ENCODE data around the gene JUND. TPM values are rescaled to one million over a fixed set of nuclear protein-coding genes. Genes with fewer than 3 reads are reported as not detected.

JUND gene
- total and polyA plus RNA-seq, 2 experiments from 2014 or later: 40.0 to 181 TPM

- no peaks in the 10 kb centered on the region for H3K9me2 ChIP-seq (ENCODE audit: insufficient read depth)
- TF ChIP-seq ETS1 (IDR thresholded peaks at IDR 0.05) (no peak), STAT1 (IDR thresholded peaks at IDR 0.05; ENCODE audit: unreplicated experiment) (no peak), CREB1 (CRISPR knock-in tag; IDR thresholded peaks at IDR 0.05; ENCODE audit: low read depth) (peak; percentile 17; the same call in 1 of the 2 replicates), POLR2AphosphoS5 (IDR thresholded peaks at IDR 0.05; ENCODE audit: low read depth) (peak; percentile 84), EZH2phosphoT487 (IDR thresholded peaks at IDR 0.05; ENCODE audit: unreplicated experiment) (no peak), JUNB (IDR thresholded peaks at IDR 0.05; ENCODE audit: unreplicated experiment) (peak; percentile 66), ZNF462 (CRISPR knock-in tag; IDR thresholded peaks at IDR 0.05) (no peak), NANOG (IDR thresholded peaks at IDR 0.05; ENCODE audit: borderline replicate concordance) (no peak), ZNF331 (CRISPR knock-in tag; IDR thresholded peaks at IDR 0.05; ENCODE audit: low read depth) (no peak), CTCF (conservative IDR thresholded peaks at IDR 0.05; ENCODE audit: low read depth in 2 of 2) (peak; percentile 87 to 93), EZH2 (IDR thresholded peaks at IDR 0.05; ENCODE audit: low read depth, unreplicated experiment) (no peak), ZNF114 (CRISPR knock-in tag; IDR thresholded peaks at IDR 0.05) (no peak), REST (IDR thresholded peaks at IDR 0.05; ENCODE audit: unreplicated experiment) (no peak)
- peaks cover 14% of the 10 kb centered on the region for H3K4me1 Mint-ChIP-seq
- no peaks in the 10 kb centered on the region for H3K36me3 ChIP-seq (ENCODE audit: insufficient read depth)
- ATAC-seq (peak; percentile 97), DNase-seq (ENCODE audit: low spot score) (peak; percentile 98)
- no peak overlapping the region; the same call in 1 of the 2 replicates for H2AFZ ChIP-seq
- peak overlapping the region; percentile 90 for H3K27ac Mint-ChIP-seq
- H3K27me3 Mint-ChIP-seq (ENCODE audit: insufficient read depth, low read depth, poor library complexity): peaks cover 15% of the 10 kb centered on the region
- no peaks in the 10 kb centered on the region for H4K20me1 ChIP-seq (replicated peaks; ENCODE audit: insufficient read depth)
- peak overlapping the region; percentile 78 for H3K4me3 Mint-ChIP-seq
- peak overlapping the region; percentile 69 for H3K4me2 ChIP-seq
- H3K79me2 ChIP-seq (replicated peaks; ENCODE audit: insufficient read depth): no peaks in the 10 kb centered on the region
- H3K4me1 ChIP-seq (ENCODE audit: insufficient read depth): peaks cover 3% of the 10 kb centered on the region; the same call in 1 of the 2 replicates
- peaks cover 11% of the 10 kb centered on the region; the same call in 1 of the 2 replicates for H3F3A ChIP-seq (replicated peaks; ENCODE audit: low read depth)
- H3K9me3 Mint-ChIP-seq: no peaks in the 10 kb centered on the region
- no peak overlapping the region for H3K27ac ChIP-seq (ENCODE audit: low read depth)
- H3K27me3 ChIP-seq (ENCODE audit: insufficient read depth): no peaks in the 10 kb centered on the region
- H3K4me3 ChIP-seq: peak overlapping the region; percentile 37
- no peaks in the 10 kb centered on the region for H3K36me3 Mint-ChIP-seq (ENCODE audit: low read depth)
Measured at GRCh38 chr19:18328340-18329034, 47.1 kb upstream of the JUND start.
